ENCODE results near the gene SELENOT. TPM values are rescaled to one million over a fixed set of nuclear protein-coding genes. Genes with fewer than 3 reads are reported as not detected.

Gene SELENOT
- total RNA-seq, 1 donor from 2014 or later: 70.3 TPM

DNA sequence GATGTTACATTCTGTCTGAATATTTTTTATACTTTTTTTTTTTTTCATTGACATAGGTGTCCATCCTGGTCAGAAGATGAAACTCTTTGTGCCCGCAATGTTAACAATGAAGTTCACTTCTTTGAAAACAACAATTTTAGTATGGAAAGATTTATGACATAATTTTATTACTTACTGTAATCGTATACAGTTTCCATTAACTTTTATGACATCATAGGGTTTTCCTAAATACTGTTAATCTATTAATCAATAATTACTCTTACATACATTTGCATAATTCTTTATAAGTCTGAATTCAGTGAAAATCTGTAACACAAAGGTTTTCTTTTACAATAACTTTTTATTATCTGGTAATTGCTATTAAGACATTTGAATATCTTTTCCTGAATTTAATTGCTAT, 38.9 kb upstream of the SELENOT start:
- no peak for DNase-seq
- no peak for TF ChIP-seq CTCF (IDR thresholded peaks at IDR 0.05; ENCODE audit: borderline replicate concordance)
- H3K36me3 ChIP-seq: peaks cover 71% of the 10 kb centered on the region

DNA sequence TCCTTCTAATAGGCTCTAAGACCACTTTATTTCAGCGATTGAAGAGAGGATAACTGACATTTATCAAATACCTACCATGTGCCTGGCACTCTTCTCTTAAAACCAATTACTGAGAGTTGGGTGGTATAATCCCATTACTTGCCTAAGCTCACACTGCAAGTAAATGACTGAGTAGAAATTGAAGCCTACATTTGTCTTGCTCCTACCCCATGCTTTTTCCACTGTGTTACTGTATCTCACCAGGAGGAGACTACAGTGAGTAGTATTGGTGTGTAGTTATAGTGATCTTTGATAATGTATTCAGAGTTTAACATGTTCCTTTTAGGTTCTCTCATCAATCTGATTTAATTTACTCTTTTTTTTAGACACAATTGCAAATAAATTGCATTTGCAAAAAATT, 35.8 kb upstream of the SELENOT start:
- Histone ChIP-seq H3K9me3 (replicated peaks) (no peaks in the 10 kb centered on the region), H3K27ac (replicated peaks) (no peak overlapping the region), H3K4me1 (no peaks in the 10 kb centered on the region), H3K36me3 (peaks cover 97% of the 10 kb centered on the region), H3K4me3 (no peak overlapping the region), H3K27me3 (ENCODE audit: low read depth) (no peaks in the 10 kb centered on the region)
- no peak for TF ChIP-seq CTCF (IDR thresholded peaks at IDR 0.05; ENCODE audit: borderline replicate concordance)
- DNase-seq: no peak
- intact Hi-C loops (cut with micrococcal nuclease): no loop called here

More for the DNA sequence above, 38.9 kb upstream of the SELENOT start:
- Histone ChIP-seq H3K4me1 (no peaks in the 10 kb centered on the region), H3K9me3 (replicated peaks) (no peaks in the 10 kb centered on the region), H3K27ac (replicated peaks) (no peak overlapping the region), H3K4me3 (no peak overlapping the region), H3K27me3 (ENCODE audit: low read depth) (no peaks in the 10 kb centered on the region)
- intact Hi-C loops (cut with micrococcal nuclease): no loop called here

DNA sequence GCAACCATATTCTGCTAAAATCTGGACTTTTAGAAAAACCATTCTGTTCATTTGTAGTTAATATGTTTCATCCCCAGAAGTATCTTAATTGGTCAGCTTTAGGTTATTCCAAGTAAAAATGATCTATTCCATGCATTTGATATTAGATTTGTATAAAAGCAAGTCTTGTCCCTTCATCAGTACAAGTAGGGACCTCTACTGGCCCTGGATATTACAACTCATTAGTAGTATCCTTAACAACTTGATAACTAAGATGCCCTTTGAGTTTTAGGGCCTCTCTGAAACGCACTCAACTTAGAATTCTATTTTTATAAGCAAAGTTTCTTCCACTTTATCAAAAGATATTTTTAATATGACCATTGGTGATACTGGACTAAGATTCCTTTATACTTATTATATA, 25.3 kb upstream of the SELENOT start:
- Histone ChIP-seq H3K4me3 (no peak overlapping the region), H3K4me1 (no peaks in the 10 kb centered on the region), H3K27ac (replicated peaks) (no peak overlapping the region), H3K27me3 (ENCODE audit: low read depth) (no peaks in the 10 kb centered on the region), H3K36me3 (peaks cover 80% of the 10 kb centered on the region), H3K9me3 (replicated peaks) (no peaks in the 10 kb centered on the region)
- intact Hi-C loops (cut with micrococcal nuclease): no loop called here
- TF ChIP-seq CTCF (IDR thresholded peaks at IDR 0.05; ENCODE audit: borderline replicate concordance): no peak
- DNase-seq: no peak

DNA sequence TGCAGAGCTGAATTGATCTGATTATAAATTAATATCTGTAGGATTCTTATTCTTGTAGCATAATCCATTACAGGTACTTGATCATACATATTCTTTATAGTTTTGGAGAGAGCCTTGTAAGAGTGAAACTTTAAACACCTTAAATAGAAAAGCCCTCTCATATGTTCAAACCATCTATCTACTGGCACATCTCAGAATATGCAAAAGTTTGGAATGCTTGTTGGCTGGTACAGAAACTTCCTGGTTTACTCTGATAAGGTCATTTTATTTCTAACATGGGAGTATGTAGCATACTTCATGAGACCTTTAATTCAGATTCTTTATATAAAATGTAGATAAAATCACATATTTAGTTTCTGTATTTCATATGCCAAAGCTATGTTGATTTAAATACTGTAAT, 21.9 kb upstream of the SELENOT start:
- no peak for DNase-seq
- no peak overlapping the region for H3K4me3 ChIP-seq
- H3K27me3 ChIP-seq (ENCODE audit: low read depth): no peaks in the 10 kb centered on the region
- H3K9me3 ChIP-seq (replicated peaks): no peaks in the 10 kb centered on the region
- no peak overlapping the region for H3K27ac ChIP-seq (replicated peaks)
- intact Hi-C loops (cut with micrococcal nuclease): no loop called here
- H3K4me1 ChIP-seq: no peaks in the 10 kb centered on the region
- peaks cover 79% of the 10 kb centered on the region for H3K36me3 ChIP-seq
- no peak for TF ChIP-seq CTCF (IDR thresholded peaks at IDR 0.05; ENCODE audit: borderline replicate concordance)

GRCh38 chr3:150582620-150583019, 20.5 kb upstream of the SELENOT start:
- Histone ChIP-seq H3K4me3 (no peak overlapping the region), H3K4me1 (peaks cover 11% of the 10 kb centered on the region), H3K27me3 (ENCODE audit: low read depth) (no peaks in the 10 kb centered on the region), H3K36me3 (peaks cover 67% of the 10 kb centered on the region), H3K9me3 (replicated peaks) (no peaks in the 10 kb centered on the region), H3K27ac (replicated peaks) (no peak overlapping the region)
- intact Hi-C loops (cut with micrococcal nuclease): no loop called here
- no peak for DNase-seq
- no peak for TF ChIP-seq CTCF (IDR thresholded peaks at IDR 0.05; ENCODE audit: borderline replicate concordance)

GRCh38 chr3:150583028-150583427, 20.1 kb upstream of the SELENOT start:
- no peak overlapping the region for H3K4me3 ChIP-seq
- H3K9me3 ChIP-seq (replicated peaks): no peaks in the 10 kb centered on the region
- no peaks in the 10 kb centered on the region for H3K27me3 ChIP-seq (ENCODE audit: low read depth)
- H3K36me3 ChIP-seq: peaks cover 67% of the 10 kb centered on the region
- no peak overlapping the region for H3K27ac ChIP-seq (replicated peaks)
- peaks cover 12% of the 10 kb centered on the region for H3K4me1 ChIP-seq
- TF ChIP-seq CTCF (IDR thresholded peaks at IDR 0.05; ENCODE audit: borderline replicate concordance): no peak
- intact Hi-C loops (cut with micrococcal nuclease): no loop called here
- DNase-seq: no peak
